ENCODE results near the gene ZNF396.

- no peak for TF ChIP-seq CTCF (IDR thresholded peaks at IDR 0.05; ENCODE audit: low read depth, low read length)
- no peak for TF ChIP-seq EZH2phosphoT487 (IDR thresholded peaks at IDR 0.05; ENCODE audit: low read depth)
These were observed 42.3 kb downstream of the ZNF396 start for GRCh38 chr18:35334821-35335220.

All from OCI-LY3 (cell line).